Lower leg skin (tissue), 4 donors: Measurements from ENCODE around the gene SPRY4. TPM values are rescaled to one million over a fixed set of nuclear protein-coding genes. Genes with fewer than 3 reads are reported as not detected.
"Not testable (repeated sequence)": the region's sequence is repeated elsewhere in the genome, so short reads cannot be mapped to it uniquely, and the experiment has no call there.

Experiments used
- DNase-seq, 2 donors: peaks; one replicate each; pipeline ENCODE4 v3.0.0-alpha.2; 2019; ENCODE audit warnings: low spot score in 2 of 2
- H3K4me3 ChIP-seq: fragments of 200-600 bp; sonication (generic); 2 replicates; pipeline ENCODE4 v1.5.1; 2017; ENCODE audit warnings: mild to moderate bottlenecking, low read depth; ENCODE audit not compliant: poor library complexity, severe bottlenecking
- POLR2A ChIP-seq, 2 donors: fragments of 450-650 bp; IDR thresholded peaks; one replicate each; pipeline ENCODE4 v1.6.1; 2016 to 2017; ENCODE audit warnings: antibody characterized with exemption in 2 of 2, mild to moderate bottlenecking in 1 of 2, moderate library complexity in 1 of 2
- WGBS, 2 donors: methylation state at CpG; one replicate each; pipeline ENCODE4 v1.1.5; 2018; 5-methylcytosine and 5-hydroxymethylcytosine counted together
- intact Hi-C: fragments of 100-400 bp; cut with DNase I; formaldehyde crosslinking; loops from one replicate; pipeline ENCODE4 v1.15.0; 2023; ENCODE audit warnings: low total_unique reads
- total RNA-seq, 4 donors: library from RNA; depleted of rRNA; stranded (reverse); fragments of >200 nt; gene quantifications; one replicate each; pipeline ENCODE4 v1.1.0, GENCODE V29; 2016
- TF ChIP-seq, protein P1 (sequence below), 3 donors: fragments of 450-650 bp; IDR thresholded peaks; one replicate each; pipeline ENCODE4 v1.5.1; 2016; ENCODE audit warnings: antibody characterized with exemption in 3 of 3, mild to moderate bottlenecking in 3 of 3, moderate library complexity in 2 of 3

Gene SPRY4
- total RNA-seq, 4 donors from 2014 or later, result 2.4 to 11.0 (median 6.0) TPM

DNA sequence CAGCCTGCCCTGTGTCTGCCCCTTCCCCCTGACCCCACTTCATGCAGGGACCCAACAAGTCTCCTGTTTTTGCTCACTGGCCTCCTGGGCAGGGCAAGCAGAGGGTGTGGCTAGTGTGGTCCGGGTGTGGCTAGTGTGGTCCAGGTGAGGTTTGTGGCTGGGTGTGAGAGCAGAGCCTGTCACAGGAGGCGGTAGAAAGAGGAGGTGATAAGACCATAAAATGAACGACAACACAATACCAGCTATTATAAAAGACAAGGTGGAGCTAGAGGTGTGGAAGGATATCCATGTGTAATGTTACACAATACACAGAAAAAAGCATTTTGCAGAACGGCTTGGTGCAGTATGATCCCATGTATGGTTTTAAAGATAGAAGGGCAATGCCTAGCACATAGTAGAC, 23.3 kb downstream of the SPRY4 start:
- TF ChIP-seq POLR2A (IDR thresholded peaks at IDR 0.05), result no peak
- TF ChIP-seq, protein P1, sequence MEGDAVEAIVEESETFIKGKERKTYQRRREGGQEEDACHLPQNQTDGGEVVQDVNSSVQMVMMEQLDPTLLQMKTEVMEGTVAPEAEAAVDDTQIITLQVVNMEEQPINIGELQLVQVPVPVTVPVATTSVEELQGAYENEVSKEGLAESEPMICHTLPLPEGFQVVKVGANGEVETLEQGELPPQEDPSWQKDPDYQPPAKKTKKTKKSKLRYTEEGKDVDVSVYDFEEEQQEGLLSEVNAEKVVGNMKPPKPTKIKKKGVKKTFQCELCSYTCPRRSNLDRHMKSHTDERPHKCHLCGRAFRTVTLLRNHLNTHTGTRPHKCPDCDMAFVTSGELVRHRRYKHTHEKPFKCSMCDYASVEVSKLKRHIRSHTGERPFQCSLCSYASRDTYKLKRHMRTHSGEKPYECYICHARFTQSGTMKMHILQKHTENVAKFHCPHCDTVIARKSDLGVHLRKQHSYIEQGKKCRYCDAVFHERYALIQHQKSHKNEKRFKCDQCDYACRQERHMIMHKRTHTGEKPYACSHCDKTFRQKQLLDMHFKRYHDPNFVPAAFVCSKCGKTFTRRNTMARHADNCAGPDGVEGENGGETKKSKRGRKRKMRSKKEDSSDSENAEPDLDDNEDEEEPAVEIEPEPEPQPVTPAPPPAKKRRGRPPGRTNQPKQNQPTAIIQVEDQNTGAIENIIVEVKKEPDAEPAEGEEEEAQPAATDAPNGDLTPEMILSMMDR (IDR thresholded peaks at IDR 0.05), result no peak
- H3K4me3 ChIP-seq, result no peak overlapping the region
- 63 to 65% methylated on average over 4 of the region's 4 CpGs for WGBS, 2 donors
- no peak for DNase-seq
- intact Hi-C loops, result no loop called here

DNA sequence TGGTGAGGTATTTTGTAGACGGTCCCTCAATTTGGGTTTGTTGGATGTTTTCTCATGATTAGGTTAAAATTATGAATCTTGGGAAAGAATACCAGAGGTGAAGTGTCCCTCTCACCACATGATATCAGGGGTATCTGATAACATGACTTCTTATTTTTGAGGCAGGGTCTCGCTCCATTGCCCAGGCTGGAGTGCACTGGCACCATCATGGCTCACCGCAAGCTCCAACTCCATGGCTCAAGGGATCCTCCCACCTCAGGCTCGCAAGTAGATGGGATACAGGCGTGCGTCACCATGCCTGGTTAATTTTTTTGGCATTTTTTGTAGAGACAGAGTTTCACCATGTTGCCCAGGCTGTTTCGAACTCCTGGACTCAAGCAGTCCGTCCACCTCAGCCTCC, 24.1 kb downstream of the SPRY4 start:
- 91 to 94% methylated on average over 8 of the region's 8 CpGs for WGBS, 2 donors
- intact Hi-C loops, result no loop called here
- DNase-seq, result no peak
- TF ChIP-seq POLR2A (IDR thresholded peaks at IDR 0.05), result no peak
- TF ChIP-seq, protein P1 (IDR thresholded peaks at IDR 0.05), result no peak
- H3K4me3 ChIP-seq, result no peak overlapping the region

DNA sequence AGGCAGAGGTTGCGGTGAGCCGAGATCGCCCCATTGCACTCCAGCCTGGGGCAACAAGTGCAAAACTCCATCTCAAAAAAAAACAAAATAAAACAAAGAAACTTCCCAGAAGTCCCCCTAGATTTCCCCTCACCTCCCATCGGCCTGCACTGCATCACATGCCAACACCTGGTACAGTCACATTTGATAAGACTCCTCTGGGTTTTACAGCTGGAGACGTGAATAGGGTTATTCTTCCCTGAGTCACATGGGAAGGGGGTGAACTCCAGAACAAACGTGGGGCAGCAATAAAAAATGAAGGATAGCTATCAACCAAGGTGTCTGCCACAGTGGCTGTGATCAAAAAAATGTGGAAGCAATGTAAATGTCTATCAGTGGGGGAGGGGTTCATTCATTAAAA, 26.0 kb downstream of the SPRY4 start:
- TF ChIP-seq, protein P1 (IDR thresholded peaks at IDR 0.05), result no peak
- TF ChIP-seq POLR2A (IDR thresholded peaks at IDR 0.05), result no peak
- WGBS, 2 donors, result 81 to 88% methylated on average over 6 of the region's 6 CpGs
- no peak for DNase-seq
- intact Hi-C loops, result no loop called here
- H3K4me3 ChIP-seq, result no peak overlapping the region

DNA sequence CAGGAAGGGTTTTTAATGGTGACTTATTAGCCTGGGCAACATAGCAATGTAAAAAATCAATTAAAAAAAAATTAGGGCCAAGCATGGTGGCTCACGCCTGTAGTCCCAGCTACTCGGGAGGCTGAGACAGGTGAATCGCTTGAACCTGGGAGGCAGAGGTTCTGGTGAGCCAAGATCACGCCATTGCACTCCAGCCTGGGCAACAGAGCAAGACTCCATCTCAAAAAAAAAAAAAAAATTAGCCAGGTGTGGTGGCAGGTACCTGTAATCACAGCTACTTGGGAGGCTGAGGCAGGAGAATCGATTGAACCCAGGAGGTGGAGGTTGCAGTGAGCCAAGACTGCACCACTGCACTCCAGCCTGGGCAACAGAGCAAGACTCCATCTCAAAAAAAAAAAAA, 27.0 kb downstream of the SPRY4 start:
- WGBS, 2 donors, result 92 to 93% methylated on average over 5 of the region's 5 CpGs
- intact Hi-C loops, result not testable (repeated sequence)

DNA sequence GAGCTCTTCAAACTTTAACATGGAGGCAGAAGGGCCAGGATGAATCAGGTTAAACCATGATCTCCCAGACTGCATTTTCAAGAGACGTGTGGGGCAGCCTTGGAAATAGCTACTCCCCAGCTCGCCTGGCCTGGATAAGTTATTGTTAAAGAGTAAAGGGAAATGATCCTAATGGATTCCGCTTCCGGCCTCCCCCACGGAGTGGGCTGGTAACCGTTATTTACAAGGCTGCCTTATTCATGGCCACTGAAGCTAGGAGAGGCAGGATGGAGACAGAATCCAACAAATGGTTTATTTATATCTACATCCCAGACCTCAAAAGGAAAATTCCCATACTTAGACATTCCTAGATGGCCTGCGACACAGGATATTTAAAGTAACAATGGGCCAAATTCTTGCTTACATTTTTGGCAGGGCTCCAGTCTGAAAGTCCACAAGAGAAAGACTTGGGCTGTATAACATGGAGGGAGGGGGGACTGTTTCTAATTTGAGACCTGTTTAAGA, 27.9 kb downstream of the SPRY4 start:
- WGBS, 2 donors, result 66 to 78% methylated on average over 7 of the region's 7 CpGs
- H3K4me3 ChIP-seq, result no peak overlapping the region
- no peak for TF ChIP-seq POLR2A (IDR thresholded peaks at IDR 0.05)
- TF ChIP-seq, protein P1 (IDR thresholded peaks at IDR 0.05), result no peak
- intact Hi-C loops, result no loop called here
- no peak for DNase-seq

More for the DNA sequence above, 27.0 kb downstream of the SPRY4 start:
- H3K4me3 ChIP-seq, DNase-seq: not testable (repeated sequence)

GRCh38 chr5:142295960-142296860, 28.6 kb downstream of the SPRY4 start:
- intact Hi-C loops, result no loop called here

More at GRCh38 chr5:142295960-142296860, 28.6 kb downstream of the SPRY4 start:
- DNase-seq, result no peak
- 81 to 83% methylated on average over 8 of the region's 8 CpGs for WGBS, 2 donors
- H3K4me3 ChIP-seq, result no peak overlapping the region
- no peak for TF ChIP-seq POLR2A (IDR thresholded peaks at IDR 0.05)
- TF ChIP-seq, protein P1 (IDR thresholded peaks at IDR 0.05), result no peak
